GM23338 (cell line): Measurements from ENCODE around the gene MGAT5. TPM values are rescaled to one million over a fixed set of nuclear protein-coding genes. Genes with fewer than 3 reads are reported as not detected.

Source experiments
- ATAC-seq: fragments of 200-7000 bp; cut with Tn5 transposase; 3 replicates; pipeline ENCODE4 v1.9.1; 2020
- DNase-seq: peaks from one replicate; pipeline ENCODE4 v3.0.0-alpha.2; 2015; ENCODE audit warnings: low spot score
- H2AFZ ChIP-seq: fragments of 200-600 bp; sonication (generic); 2 replicates; pipeline ENCODE4 v1.8.0; 2016; ENCODE audit warnings: antibody characterized with exemption, mild to moderate bottlenecking, moderate library complexity
- H3F3A ChIP-seq: fragments of 200-600 bp; sonication (generic); replicated peaks from 2 replicates; pipeline ENCODE4 v1.8.0; 2017; ENCODE audit warnings: antibody characterized with exemption, mixed run types, low read depth
- H3K27ac ChIP-seq: fragments of 200-600 bp; sonication (generic); 2 replicates; pipeline ENCODE4 v1.6.1; 2016; ENCODE audit warnings: low read depth
- H3K27me3 ChIP-seq: fragments of 200-600 bp; sonication (generic); 2 replicates; pipeline ENCODE4 v1.8.0; 2016; ENCODE audit warnings: mild to moderate bottlenecking, mixed run types, moderate library complexity; ENCODE audit not compliant: insufficient read depth
- H3K36me3 ChIP-seq: fragments of 200-600 bp; sonication (generic); 2 replicates; pipeline ENCODE4 v1.8.0; 2016; ENCODE audit warnings: mild to moderate bottlenecking; ENCODE audit not compliant: insufficient read depth
- H3K4me1 ChIP-seq: fragments of 200-600 bp; sonication (generic); 2 replicates; pipeline ENCODE4 v1.8.0; 2016; ENCODE audit warnings: mild to moderate bottlenecking, moderate library complexity; ENCODE audit not compliant: insufficient read depth
- H3K4me2 ChIP-seq: fragments of 200-600 bp; sonication (generic); 2 replicates; pipeline ENCODE4 v1.7.1; 2017; ENCODE audit warnings: mixed run types
- H3K4me3 ChIP-seq: fragments of 200-600 bp; sonication (generic); 2 replicates; pipeline ENCODE4 v1.6.1; 2016; ENCODE audit warnings: mixed run types
- H3K79me2 ChIP-seq: fragments of 200-600 bp; sonication (generic); replicated peaks from 2 replicates; pipeline ENCODE4 v1.8.0; 2017; ENCODE audit warnings: mild to moderate bottlenecking; ENCODE audit not compliant: insufficient read depth
- H3K9me2 ChIP-seq: fragments of 200-600 bp; sonication (generic); 2 replicates; pipeline ENCODE4 v1.8.0; 2017; ENCODE audit not compliant: insufficient read depth
- H4K20me1 ChIP-seq: fragments of 200-600 bp; sonication (generic); replicated peaks from 2 replicates; pipeline ENCODE4 v1.8.0; 2017; ENCODE audit warnings: mild to moderate bottlenecking; ENCODE audit not compliant: insufficient read depth
- H3K27ac Mint-ChIP-seq: 2 replicates; pipeline ENCODE4 v1.8.0; 2020; ENCODE audit warnings: inconsistent platforms, mild to moderate bottlenecking, moderate library complexity, mixed read lengths
- H3K27me3 Mint-ChIP-seq: 3 replicates; pipeline ENCODE4 v1.8.0; 2022; ENCODE audit warnings: low read depth, mild to moderate bottlenecking, moderate library complexity, mixed read lengths, inconsistent platforms; ENCODE audit not compliant: insufficient read depth, poor library complexity
- H3K36me3 Mint-ChIP-seq: 3 replicates; pipeline ENCODE4 v1.8.0; 2021; ENCODE audit warnings: low read depth, mild to moderate bottlenecking, inconsistent platforms, moderate library complexity, mixed read lengths
- H3K4me1 Mint-ChIP-seq: 3 replicates; pipeline ENCODE4 v1.8.0; 2020; ENCODE audit warnings: mild to moderate bottlenecking, inconsistent platforms, mixed read lengths
- H3K4me3 Mint-ChIP-seq: 3 replicates; pipeline ENCODE4 v1.8.0; 2021; ENCODE audit warnings: moderate library complexity, mild to moderate bottlenecking, inconsistent platforms, mixed read lengths
- H3K9me3 Mint-ChIP-seq: 3 replicates; pipeline ENCODE4 v1.8.0; 2020; ENCODE audit warnings: moderate library complexity, mild to moderate bottlenecking, inconsistent platforms, mixed read lengths
- CREB1 ChIP-seq: fragments of 250-450 bp; sonication (Bioruptor Pico); IDR thresholded peaks from 2 replicates; pipeline ENCODE4 v1.5.0; 2020; ENCODE audit warnings: low read depth, mild to moderate bottlenecking, moderate library complexity
- EZH2 ChIP-seq: fragments of 200-600 bp; sonication (generic); IDR thresholded peaks from one replicate; pipeline ENCODE4 v1.8.0; 2017; ENCODE audit warnings: antibody characterized with exemption, mild to moderate bottlenecking, low read depth; ENCODE audit not compliant: unreplicated experiment
- EZH2phosphoT487 ChIP-seq: fragments of 200-600 bp; sonication (generic); IDR thresholded peaks from one replicate; pipeline ENCODE4 v1.8.1; 2018; ENCODE audit warnings: antibody characterized with exemption; ENCODE audit not compliant: unreplicated experiment
- JUNB ChIP-seq: IDR thresholded peaks from one replicate; pipeline ENCODE4 v1.6.1; 2016; ENCODE audit warnings: antibody characterized with exemption; ENCODE audit not compliant: unreplicated experiment
- NANOG ChIP-seq: IDR thresholded peaks from 2 replicates; pipeline ENCODE4 v1.6.1; 2016; ENCODE audit warnings: antibody characterized with exemption, borderline replicate concordance
- POLR2AphosphoS5 ChIP-seq: IDR thresholded peaks from 2 replicates; pipeline ENCODE4 v1.6.1; 2016; ENCODE audit warnings: antibody characterized with exemption, low read depth
- REST ChIP-seq: IDR thresholded peaks from one replicate; pipeline ENCODE4 v1.6.1; 2018; ENCODE audit warnings: antibody characterized with exemption; ENCODE audit not compliant: unreplicated experiment
- STAT1 ChIP-seq: IDR thresholded peaks from one replicate; pipeline ENCODE4 v1.6.1; 2016; ENCODE audit warnings: antibody characterized with exemption; ENCODE audit not compliant: unreplicated experiment
- ZNF114 ChIP-seq: fragments of 250-450 bp; sonication (Bioruptor Pico); IDR thresholded peaks from 2 replicates; pipeline ENCODE4 v1.5.0; 2020; ENCODE audit warnings: mild to moderate bottlenecking, moderate library complexity
- ZNF331 ChIP-seq: fragments of 250-450 bp; sonication (Bioruptor Pico); IDR thresholded peaks from 2 replicates; pipeline ENCODE4 v1.5.0; 2020; ENCODE audit warnings: low read depth, mild to moderate bottlenecking, moderate library complexity
- ZNF462 ChIP-seq: fragments of 250-450 bp; sonication (Bioruptor Pico); IDR thresholded peaks from 2 replicates; pipeline ENCODE4 v1.5.0; 2020; ENCODE audit warnings: mild to moderate bottlenecking, moderate library complexity
- polyA plus RNA-seq: library from polyadenylated mRNA; unstranded; fragments of >200 nt; fragmentation: Nextera tagmentation; extraction: Ambion mirVana; gene quantifications from 2 replicates; pipeline ENCODE4 v1.2.1, GENCODE V29; 2016
- total RNA-seq: library from RNA; depleted of rRNA; stranded (reverse); fragments of >200 nt; shearing (Covaris generic); gene quantifications from 2 replicates; pipeline ENCODE4 v1.2.3, GENCODE V29; 2014
- TF ChIP-seq, protein P1 (sequence below), 2 experiments: fragments of 200-600 bp in 1 of 2; sonication (generic) in 1 of 2; conservative IDR thresholded peaks; 2 replicates each; pipeline versions ENCODE4 v1.5.1 to v1.6.1; 2016 to 2017; ENCODE audit warnings: antibody characterized with exemption in 2 of 2, low read depth in 2 of 2, mild to moderate bottlenecking in 2 of 2, moderate library complexity in 1 of 2
- TF ChIP-seq, protein P2 (sequence below): IDR thresholded peaks from 2 replicates; pipeline ENCODE4 v1.6.1; 2016; ENCODE audit warnings: antibody characterized with exemption

The MGAT5 gene
- total and polyA plus RNA-seq, 2 experiments from 2014 or later, result 4.6 to 27.6 TPM

GRCh38 chr2:134337631-134338030 lies 83.8 kb downstream of the MGAT5 start:
- Histone ChIP-seq H3K79me2 (no peaks in the 10 kb centered on the region), H3K9me2 (no peaks in the 10 kb centered on the region), H3K4me3 (no peak overlapping the region), H4K20me1 (peaks cover 5% of the 10 kb centered on the region), H3K27me3 (no peaks in the 10 kb centered on the region), H3K4me1 (no peaks in the 10 kb centered on the region), H3K27ac (no peak overlapping the region), H3K36me3 (no peaks in the 10 kb centered on the region), H3K4me2 (no peak overlapping the region), H3F3A (no peaks in the 10 kb centered on the region), H2AFZ (no peak overlapping the region)
- no peaks in the 10 kb centered on the region for H3K9me3 Mint-ChIP-seq
- ATAC-seq, result no peak
- H3K27ac Mint-ChIP-seq, result no peak overlapping the region
- TF ChIP-seq CREB1 (CRISPR knock-in tag) (no peak), EZH2 (no peak), ZNF114 (CRISPR knock-in tag) (no peak), ZNF331 (no peak), NANOG (no peak), EZH2phosphoT487 (no peak), POLR2AphosphoS5 (no peak), ZNF462 (CRISPR knock-in tag) (no peak), REST (no peak), JUNB (no peak), STAT1 (no peak)
- TF ChIP-seq, protein P1, sequence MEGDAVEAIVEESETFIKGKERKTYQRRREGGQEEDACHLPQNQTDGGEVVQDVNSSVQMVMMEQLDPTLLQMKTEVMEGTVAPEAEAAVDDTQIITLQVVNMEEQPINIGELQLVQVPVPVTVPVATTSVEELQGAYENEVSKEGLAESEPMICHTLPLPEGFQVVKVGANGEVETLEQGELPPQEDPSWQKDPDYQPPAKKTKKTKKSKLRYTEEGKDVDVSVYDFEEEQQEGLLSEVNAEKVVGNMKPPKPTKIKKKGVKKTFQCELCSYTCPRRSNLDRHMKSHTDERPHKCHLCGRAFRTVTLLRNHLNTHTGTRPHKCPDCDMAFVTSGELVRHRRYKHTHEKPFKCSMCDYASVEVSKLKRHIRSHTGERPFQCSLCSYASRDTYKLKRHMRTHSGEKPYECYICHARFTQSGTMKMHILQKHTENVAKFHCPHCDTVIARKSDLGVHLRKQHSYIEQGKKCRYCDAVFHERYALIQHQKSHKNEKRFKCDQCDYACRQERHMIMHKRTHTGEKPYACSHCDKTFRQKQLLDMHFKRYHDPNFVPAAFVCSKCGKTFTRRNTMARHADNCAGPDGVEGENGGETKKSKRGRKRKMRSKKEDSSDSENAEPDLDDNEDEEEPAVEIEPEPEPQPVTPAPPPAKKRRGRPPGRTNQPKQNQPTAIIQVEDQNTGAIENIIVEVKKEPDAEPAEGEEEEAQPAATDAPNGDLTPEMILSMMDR (conservative IDR thresholded peaks at IDR 0.05; ENCODE audit: low read depth in 2 of 2), result no peak
- TF ChIP-seq, protein P2, sequence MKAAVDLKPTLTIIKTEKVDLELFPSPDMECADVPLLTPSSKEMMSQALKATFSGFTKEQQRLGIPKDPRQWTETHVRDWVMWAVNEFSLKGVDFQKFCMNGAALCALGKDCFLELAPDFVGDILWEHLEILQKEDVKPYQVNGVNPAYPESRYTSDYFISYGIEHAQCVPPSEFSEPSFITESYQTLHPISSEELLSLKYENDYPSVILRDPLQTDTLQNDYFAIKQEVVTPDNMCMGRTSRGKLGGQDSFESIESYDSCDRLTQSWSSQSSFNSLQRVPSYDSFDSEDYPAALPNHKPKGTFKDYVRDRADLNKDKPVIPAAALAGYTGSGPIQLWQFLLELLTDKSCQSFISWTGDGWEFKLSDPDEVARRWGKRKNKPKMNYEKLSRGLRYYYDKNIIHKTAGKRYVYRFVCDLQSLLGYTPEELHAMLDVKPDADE, result no peak
- DNase-seq, result no peak
- no peaks in the 10 kb centered on the region for H3K27me3 Mint-ChIP-seq
- H3K36me3 Mint-ChIP-seq, result no peaks in the 10 kb centered on the region
- H3K4me3 Mint-ChIP-seq, result no peak overlapping the region
- no peaks in the 10 kb centered on the region for H3K4me1 Mint-ChIP-seq
